Activated CD4-positive, alpha-beta T cell treated with anti-CD3 and anti-CD28 coated beads, Interleukin-2, amount 10 ng/mL, durations not matched to agents 24 days and 14 days (primary cell): ENCODE data around the gene AGBL4. TPM values are rescaled to one million over a fixed set of nuclear protein-coding genes. Genes with fewer than 3 reads are reported as not detected.

Source experiments
- DNase-seq: peaks from one replicate; pipeline ENCODE4 v3.0.0; 2022
- H3K27ac Mint-ChIP-seq: one replicate; pipeline ENCODE4 v1.8.0; 2022; ENCODE audit warnings: mild to moderate bottlenecking, mixed read lengths
- H3K27me3 Mint-ChIP-seq: one replicate; pipeline ENCODE4 v1.8.0; 2022; ENCODE audit warnings: mixed read lengths
- H3K36me3 Mint-ChIP-seq: one replicate; pipeline ENCODE4 v1.8.0; 2022; ENCODE audit warnings: low read depth, mild to moderate bottlenecking, mixed read lengths
- H3K4me1 Mint-ChIP-seq: one replicate; pipeline ENCODE4 v1.8.0; 2021; ENCODE audit warnings: mixed read lengths
- H3K4me3 Mint-ChIP-seq: one replicate; pipeline ENCODE4 v1.8.0; 2022; ENCODE audit warnings: mild to moderate bottlenecking, moderate library complexity, mixed read lengths
- H3K9me3 Mint-ChIP-seq: one replicate; pipeline ENCODE4 v1.8.0; 2021; ENCODE audit warnings: mixed read lengths
- intact Hi-C: fragments of 100-400 bp; cut with micrococcal nuclease; formaldehyde crosslinking; loops from one replicate; pipeline ENCODE4 v1.15.1; 2023
- total RNA-seq: library from RNA; stranded (reverse); gene quantifications from 2 replicates; pipeline ENCODE4 v1.2.3, GENCODE V29; 2022

The AGBL4 gene
- total RNA-seq, 1 donor from 2014 or later, result not detected

GRCh38 chr1:49626472-49626871 lies 397.3 kb downstream of the AGBL4 start:
- intact Hi-C loops, result no loop called here
- Mint-ChIP-seq H3K4me1 (no peaks in the 10 kb centered on the region), H3K27me3 (no peaks in the 10 kb centered on the region), H3K9me3 (peaks cover 4% of the 10 kb centered on the region), H3K4me3 (no peak overlapping the region), H3K36me3 (no peaks in the 10 kb centered on the region), H3K27ac (no peak overlapping the region)
- no peak for DNase-seq

- intact Hi-C loops, result no loop called here
- no peaks in the 10 kb centered on the region for H3K27me3 Mint-ChIP-seq
- no peaks in the 10 kb centered on the region for H3K36me3 Mint-ChIP-seq
- H3K4me1 Mint-ChIP-seq, result no peaks in the 10 kb centered on the region
- H3K27ac Mint-ChIP-seq, result no peak overlapping the region
- no peak for DNase-seq
- no peak overlapping the region for H3K4me3 Mint-ChIP-seq
- peaks cover 4% of the 10 kb centered on the region for H3K9me3 Mint-ChIP-seq
Measured at GRCh38 chr1:49622877-49623276, 400.9 kb downstream of the AGBL4 start.

- intact Hi-C loops, result no loop called here
Measured at GRCh38 chr1:49606082-49606481, 417.7 kb downstream of the AGBL4 start.

GRCh38 chr1:49597436-49597835 lies 426.3 kb downstream of the AGBL4 start:
- intact Hi-C loops, result no loop called here

More at GRCh38 chr1:49606082-49606481, 417.7 kb downstream of the AGBL4 start:
- H3K9me3 Mint-ChIP-seq, result peaks cover 4% of the 10 kb centered on the region
- no peaks in the 10 kb centered on the region for H3K27me3 Mint-ChIP-seq
- no peaks in the 10 kb centered on the region for H3K36me3 Mint-ChIP-seq
- no peak overlapping the region for H3K4me3 Mint-ChIP-seq
- no peaks in the 10 kb centered on the region for H3K4me1 Mint-ChIP-seq
- H3K27ac Mint-ChIP-seq, result no peak overlapping the region
- DNase-seq, result no peak

GRCh38 chr1:49576327-49576901 lies 447.3 kb downstream of the AGBL4 start:
- H3K27me3 Mint-ChIP-seq, result no peaks in the 10 kb centered on the region
- no peak overlapping the region for H3K27ac Mint-ChIP-seq
- no peaks in the 10 kb centered on the region for H3K36me3 Mint-ChIP-seq
- no peaks in the 10 kb centered on the region for H3K4me1 Mint-ChIP-seq
- no peak overlapping the region for H3K4me3 Mint-ChIP-seq
- no peak for DNase-seq
- intact Hi-C loops, result no loop called here
- peaks cover 16% of the 10 kb centered on the region for H3K9me3 Mint-ChIP-seq

More at GRCh38 chr1:49597436-49597835, 426.3 kb downstream of the AGBL4 start:
- Mint-ChIP-seq H3K27me3 (no peaks in the 10 kb centered on the region), H3K9me3 (peaks cover 11% of the 10 kb centered on the region), H3K4me3 (no peak overlapping the region), H3K36me3 (no peaks in the 10 kb centered on the region), H3K27ac (no peak overlapping the region), H3K4me1 (no peaks in the 10 kb centered on the region)
- no peak for DNase-seq

- Mint-ChIP-seq H3K27ac (no peak overlapping the region), H3K9me3 (peaks cover 19% of the 10 kb centered on the region), H3K4me3 (no peak overlapping the region), H3K36me3 (no peaks in the 10 kb centered on the region), H3K4me1 (no peaks in the 10 kb centered on the region), H3K27me3 (no peaks in the 10 kb centered on the region)
- no peak for DNase-seq
- intact Hi-C loops, result no loop called here
Measured at GRCh38 chr1:49556676-49557234, 467.0 kb downstream of the AGBL4 start.

GRCh38 chr1:49552101-49552500 lies 471.7 kb downstream of the AGBL4 start:
- Mint-ChIP-seq H3K4me1 (no peaks in the 10 kb centered on the region), H3K27me3 (no peaks in the 10 kb centered on the region), H3K27ac (no peak overlapping the region), H3K4me3 (no peak overlapping the region), H3K9me3 (peaks cover 23% of the 10 kb centered on the region), H3K36me3 (no peaks in the 10 kb centered on the region)
- intact Hi-C loops, result no loop called here
- DNase-seq, result no peak

GRCh38 chr1:49544615-49545014 lies 479.1 kb downstream of the AGBL4 start:
- Mint-ChIP-seq H3K9me3 (peaks cover 14% of the 10 kb centered on the region), H3K4me3 (no peak overlapping the region), H3K27ac (no peak overlapping the region), H3K36me3 (no peaks in the 10 kb centered on the region), H3K27me3 (no peaks in the 10 kb centered on the region), H3K4me1 (no peaks in the 10 kb centered on the region)
- intact Hi-C loops, result no loop called here
- DNase-seq, result no peak

GRCh38 chr1:49541096-49541752 lies 482.5 kb downstream of the AGBL4 start:
- no peaks in the 10 kb centered on the region for H3K27me3 Mint-ChIP-seq
- intact Hi-C loops, result no loop called here
- H3K36me3 Mint-ChIP-seq, result no peaks in the 10 kb centered on the region
- no peak overlapping the region for H3K4me3 Mint-ChIP-seq
- DNase-seq, result no peak
- no peaks in the 10 kb centered on the region for H3K4me1 Mint-ChIP-seq
- H3K9me3 Mint-ChIP-seq, result peaks cover 6% of the 10 kb centered on the region
- no peak overlapping the region for H3K27ac Mint-ChIP-seq

GRCh38 chr1:49527606-49528305 lies 496.0 kb downstream of the AGBL4 start:
- DNase-seq, result no peak
- Mint-ChIP-seq H3K27me3 (no peaks in the 10 kb centered on the region), H3K36me3 (no peaks in the 10 kb centered on the region), H3K4me3 (no peak overlapping the region), H3K4me1 (no peaks in the 10 kb centered on the region), H3K9me3 (no peaks in the 10 kb centered on the region), H3K27ac (no peak overlapping the region)
- intact Hi-C loops, result no loop called here

- no peak for DNase-seq
- Mint-ChIP-seq H3K36me3 (no peaks in the 10 kb centered on the region), H3K4me1 (no peaks in the 10 kb centered on the region), H3K27me3 (no peaks in the 10 kb centered on the region), H3K27ac (no peak overlapping the region), H3K4me3 (no peak overlapping the region), H3K9me3 (no peaks in the 10 kb centered on the region)
- intact Hi-C loops, result no loop called here
Measured at GRCh38 chr1:49526672-49527071, 497.1 kb downstream of the AGBL4 start.

GRCh38 chr1:49523764-49524163 lies 500.0 kb downstream of the AGBL4 start:
- H3K4me1 Mint-ChIP-seq, result no peaks in the 10 kb centered on the region
- H3K27me3 Mint-ChIP-seq, result no peaks in the 10 kb centered on the region
- H3K36me3 Mint-ChIP-seq, result no peaks in the 10 kb centered on the region
- no peaks in the 10 kb centered on the region for H3K9me3 Mint-ChIP-seq
- H3K27ac Mint-ChIP-seq, result no peak overlapping the region
- intact Hi-C loops, result no loop called here
- H3K4me3 Mint-ChIP-seq, result no peak overlapping the region
- DNase-seq, result no peak

- Mint-ChIP-seq H3K4me3 (no peak overlapping the region), H3K4me1 (no peaks in the 10 kb centered on the region), H3K36me3 (no peaks in the 10 kb centered on the region), H3K27me3 (no peaks in the 10 kb centered on the region), H3K9me3 (no peaks in the 10 kb centered on the region), H3K27ac (no peak overlapping the region)
- intact Hi-C loops, result no loop called here
- no peak for DNase-seq
Measured at GRCh38 chr1:49466961-49467360, 556.8 kb downstream of the AGBL4 start.

GRCh38 chr1:49465486-49466185 lies 558.1 kb downstream of the AGBL4 start:
- no peak for DNase-seq
- Mint-ChIP-seq H3K4me1 (no peaks in the 10 kb centered on the region), H3K27me3 (no peaks in the 10 kb centered on the region), H3K4me3 (no peak overlapping the region), H3K36me3 (no peaks in the 10 kb centered on the region), H3K9me3 (no peaks in the 10 kb centered on the region), H3K27ac (no peak overlapping the region)
- intact Hi-C loops, result no loop called here
